HepG2 (cell line): ENCODE measurements around the gene BRCA1. TPM values are rescaled to one million over a fixed set of nuclear protein-coding genes. Genes with fewer than 3 reads are reported as not detected.

Source experiments
- GATAD1 ChIP-seq: IDR thresholded peaks from 2 replicates; pipeline ENCODE4 v1.6.1; 2016; ENCODE audit warnings: missing genetic modification reagents, missing compliant biosample characterization
- HHEX ChIP-seq: IDR thresholded peaks from 2 replicates; pipeline ENCODE4 v1.6.1; 2016; ENCODE audit warnings: control low read depth
- ISX ChIP-seq: sonication (generic); formaldehyde crosslinking; conservative IDR thresholded peaks from 2 replicates; pipeline ENCODE4 v1.5.0; 2020; ENCODE audit warnings: missing genetic modification reagents
- MIER3 ChIP-seq: IDR thresholded peaks from 2 replicates; pipeline ENCODE4 v1.6.1; 2016; ENCODE audit warnings: missing compliant biosample characterization, borderline replicate concordance
- MYNN ChIP-seq: sonication (generic); formaldehyde crosslinking; IDR thresholded peaks from 2 replicates; pipeline ENCODE4 v1.4.0; 2020; ENCODE audit warnings: mild to moderate bottlenecking, low read depth, missing genetic modification reagents
- NR2F2 ChIP-seq: IDR thresholded peaks from 2 replicates; pipeline ENCODE4 v1.6.1; 2012; ENCODE audit warnings: low read depth, inconsistent platforms, borderline replicate concordance
- POLR2G ChIP-seq: fragments of 200-400 bp; formaldehyde crosslinking; IDR thresholded peaks from 2 replicates; pipeline ENCODE4 v1.6.1; 2018; ENCODE audit warnings: mild to moderate bottlenecking, low read depth, low read length, moderate library complexity
- SETDB1 ChIP-seq: sonication (generic); formaldehyde crosslinking; IDR thresholded peaks from 2 replicates; pipeline ENCODE4 v1.5.1; 2020; ENCODE audit warnings: missing genetic modification reagents, mild to moderate bottlenecking, borderline replicate concordance
- SMARCE1 ChIP-seq: fragments of 450-650 bp; IDR thresholded peaks from 2 replicates; pipeline ENCODE4 v1.6.1; 2017; ENCODE audit warnings: borderline replicate concordance
- TAF1 ChIP-seq: sonication (generic); formaldehyde crosslinking; IDR thresholded peaks from 2 replicates; pipeline ENCODE4 v1.4.0; 2020; ENCODE audit warnings: missing genetic modification reagents
- TEAD2 ChIP-seq: sonication (generic); formaldehyde crosslinking; IDR thresholded peaks from 2 replicates; pipeline ENCODE4 v1.9.0; 2021; ENCODE audit warnings: missing genetic modification reagents
- YEATS4 ChIP-seq: sonication (generic); formaldehyde crosslinking; IDR thresholded peaks from 2 replicates; pipeline ENCODE4 v1.4.0; 2020; ENCODE audit warnings: missing genetic modification reagents, borderline replicate concordance
- ZFP1 ChIP-seq: IDR thresholded peaks from 2 replicates; pipeline ENCODE4 v1.6.1; 2016
- ZNF33B ChIP-seq: sonication (generic); formaldehyde crosslinking; IDR thresholded peaks from 2 replicates; pipeline ENCODE4 v1.5.1; 2020; ENCODE audit warnings: mild to moderate bottlenecking, missing genetic modification reagents
- ZNF350 ChIP-seq: sonication (generic); formaldehyde crosslinking; IDR thresholded peaks from 2 replicates; pipeline ENCODE4 v1.4.0; 2020; ENCODE audit warnings: mild to moderate bottlenecking, low read depth, missing genetic modification reagents, borderline replicate concordance
- ZNF430 ChIP-seq: sonication (generic); formaldehyde crosslinking; IDR thresholded peaks from 2 replicates; pipeline ENCODE4 v1.9.0; 2021; ENCODE audit warnings: mild to moderate bottlenecking, missing genetic modification reagents
- ZNF441 ChIP-seq: sonication (generic); formaldehyde crosslinking; IDR thresholded peaks from 2 replicates; pipeline ENCODE4 v1.7.0; 2021; ENCODE audit warnings: missing genetic modification reagents, borderline replicate concordance
- ZNF556 ChIP-seq: sonication (generic); formaldehyde crosslinking; IDR thresholded peaks from 2 replicates; pipeline ENCODE4 v1.4.0; 2020; ENCODE audit warnings: mild to moderate bottlenecking, missing genetic modification reagents, borderline replicate concordance
- ZNF589 ChIP-seq: sonication (generic); formaldehyde crosslinking; conservative IDR thresholded peaks from 2 replicates; pipeline ENCODE4 v1.8.0; 2022; ENCODE audit warnings: mild to moderate bottlenecking, moderate library complexity, missing genetic modification reagents
- ZNF652 ChIP-seq: IDR thresholded peaks from 2 replicates; pipeline ENCODE4 v1.6.1; 2016; ENCODE audit warnings: low read depth, borderline replicate concordance
- polyA plus RNA-seq, 8 experiments: library from polyadenylated mRNA; depleted of rRNA in 3 of 8; stranded (reverse) in 7 of 8; unstranded in 1 of 8; fragments of >200 nt; fragmentation: Illumina TruSeq in 4 of 8; extraction: Trizol in 4 of 8; gene quantifications; 2 replicates each; pipeline versions ENCODE4 v1.2.1 to v1.2.3, GENCODE V29; 2011 to 2016; ENCODE audit warnings: low read depth in 4 of 8, missing spikeins in 1 of 8, mixed read lengths in 1 of 8; ENCODE audit not compliant: insufficient read depth in 1 of 8
- total RNA-seq, 5 experiments: library from RNA; depleted of rRNA; stranded (reverse); fragments of >200 nt; fragmentation: Illumina TruSeq; extraction: Trizol; gene quantifications; 2 replicates each; pipeline ENCODE4 v1.2.3, GENCODE V29; 2016; ENCODE audit warnings: low read depth in 1 of 5
- TF ChIP-seq, protein P1 (sequence below): sonication (generic); formaldehyde crosslinking; IDR thresholded peaks from 2 replicates; pipeline ENCODE4 v1.8.1; 2023; ENCODE audit warnings: mild to moderate bottlenecking, inconsistent platforms, moderate library complexity, missing genetic modification reagents, borderline replicate concordance
- TF ChIP-seq, protein P2 (sequence below): sonication (generic); formaldehyde crosslinking; IDR thresholded peaks from 2 replicates; pipeline ENCODE4 v1.8.1; 2023; ENCODE audit warnings: mild to moderate bottlenecking, moderate library complexity, missing genetic modification reagents
- TF ChIP-seq, protein P3 (sequence below): IDR thresholded peaks from 2 replicates; pipeline ENCODE4 v1.6.1; 2016
- TF ChIP-seq, protein P4 (sequence below): sonication (generic); formaldehyde crosslinking; IDR thresholded peaks from 2 replicates; pipeline ENCODE4 v1.5.0; 2020; ENCODE audit warnings: mild to moderate bottlenecking, missing genetic modification reagents
- TF ChIP-seq, protein P5 (sequence below): sonication (generic); formaldehyde crosslinking; conservative IDR thresholded peaks from 2 replicates; pipeline ENCODE4 v1.8.1; 2023; ENCODE audit warnings: missing genetic modification reagents

Gene BRCA1
- total and polyA plus RNA-seq, 2 of the 13 experiments (the other 11 are each of a cell fraction or from before 2014, with no cell fraction given): 13.3 to 37.5 TPM

DNA sequence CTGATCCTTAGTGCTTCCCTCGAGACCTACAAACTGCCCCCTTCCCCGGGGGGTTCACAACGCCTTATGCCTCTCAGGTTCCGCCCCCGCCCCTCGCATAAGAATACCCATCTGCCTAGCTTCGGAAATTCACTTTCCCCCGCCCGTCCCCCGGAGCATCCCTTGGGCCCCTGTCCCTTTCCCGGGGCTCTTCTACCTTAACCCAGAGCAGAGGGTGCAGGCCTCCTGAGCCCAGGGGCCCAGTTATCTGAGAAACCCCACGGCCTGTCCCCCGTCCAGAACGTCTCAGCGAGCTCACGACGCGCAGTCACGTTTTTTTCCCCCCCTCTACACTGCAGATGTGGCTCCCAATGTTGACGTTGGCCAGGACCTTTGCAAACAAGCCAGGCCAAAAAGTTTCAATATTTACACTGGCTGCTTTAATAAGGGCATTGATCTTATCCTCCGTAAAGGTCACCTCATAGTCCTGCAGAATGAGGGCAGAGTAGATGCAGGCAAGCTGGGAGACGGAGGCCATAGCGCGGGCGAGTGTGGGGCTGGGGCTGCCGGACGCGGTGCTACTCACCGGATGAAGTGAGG is 44.5 kb upstream of the BRCA1 start (continued):
- TF ChIP-seq, protein P1, sequence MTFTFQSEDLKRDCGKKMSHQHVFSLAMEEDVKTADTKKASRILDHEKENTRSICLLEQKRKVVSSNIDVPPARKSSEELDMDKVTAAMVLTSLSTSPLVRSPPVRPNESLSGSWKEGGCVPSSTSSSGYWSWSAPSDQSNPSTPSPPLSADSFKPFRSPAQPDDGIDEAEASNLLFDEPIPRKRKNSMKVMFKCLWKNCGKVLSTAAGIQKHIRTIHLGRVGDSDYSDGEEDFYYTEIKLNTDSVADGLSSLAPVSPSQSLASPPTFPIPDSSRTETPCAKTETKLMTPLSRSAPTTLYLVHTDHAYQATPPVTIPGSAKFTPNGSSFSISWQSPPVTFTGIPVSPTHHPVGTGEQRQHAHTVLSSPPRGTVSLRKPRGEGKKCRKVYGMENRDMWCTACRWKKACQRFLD (CRISPR knock-in tag): no peak; the same call in 1 of the 2 replicates
- TF ChIP-seq ZNF33B: no peak; the same call in 1 of the 2 replicates
- no peak for TF ChIP-seq ZNF652 (CRISPR knock-in tag)
- TF ChIP-seq HHEX (CRISPR knock-in tag): peak; percentile 95
- TF ChIP-seq ZNF589 (CRISPR knock-in tag): no peak
- TF ChIP-seq YEATS4: peak; percentile 63; the same call in 1 of the 2 replicates
- TF ChIP-seq, protein P2, sequence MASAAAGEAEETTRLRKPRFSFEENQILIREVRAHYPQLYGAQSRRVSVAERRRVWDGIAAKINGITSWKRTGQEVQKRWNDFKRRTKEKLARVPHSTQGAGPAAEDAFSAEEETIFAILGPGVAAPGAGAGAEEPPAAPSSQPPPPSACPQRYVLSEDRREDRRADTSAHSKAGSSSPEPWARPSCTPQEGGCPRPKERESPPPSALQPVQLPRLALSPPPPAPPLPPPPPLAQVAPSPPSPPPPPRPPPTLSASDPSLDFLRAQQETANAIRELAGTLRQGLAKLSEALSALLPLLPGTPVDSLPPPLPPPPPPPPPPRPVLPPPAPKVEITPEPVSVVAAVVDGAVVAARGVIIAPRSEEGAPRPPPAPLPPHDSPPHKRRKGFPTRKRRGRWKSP (CRISPR knock-in tag): peak; percentile 45
- TF ChIP-seq TEAD2 (CRISPR knock-in tag): no peak
- TF ChIP-seq POLR2G: peak; percentile 43
- TF ChIP-seq, protein P3, sequence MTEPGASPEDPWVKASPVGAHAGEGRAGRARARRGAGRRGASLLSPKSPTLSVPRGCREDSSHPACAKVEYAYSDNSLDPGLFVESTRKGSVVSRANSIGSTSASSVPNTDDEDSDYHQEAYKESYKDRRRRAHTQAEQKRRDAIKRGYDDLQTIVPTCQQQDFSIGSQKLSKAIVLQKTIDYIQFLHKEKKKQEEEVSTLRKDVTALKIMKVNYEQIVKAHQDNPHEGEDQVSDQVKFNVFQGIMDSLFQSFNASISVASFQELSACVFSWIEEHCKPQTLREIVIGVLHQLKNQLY: no peak
- TF ChIP-seq ZNF556 (CRISPR knock-in tag): peak; percentile 79; the same call in 1 of the 2 replicates
- TF ChIP-seq TAF1 (CRISPR knock-in tag): peak; percentile 24; the same call in 1 of the 2 replicates
- TF ChIP-seq ZFP1 (CRISPR knock-in tag): no peak
- TF ChIP-seq ZNF441 (CRISPR knock-in tag): 0 out of 2 replicates have a peak, but pooled peaks have one; percentile 58
- TF ChIP-seq, protein P4, sequence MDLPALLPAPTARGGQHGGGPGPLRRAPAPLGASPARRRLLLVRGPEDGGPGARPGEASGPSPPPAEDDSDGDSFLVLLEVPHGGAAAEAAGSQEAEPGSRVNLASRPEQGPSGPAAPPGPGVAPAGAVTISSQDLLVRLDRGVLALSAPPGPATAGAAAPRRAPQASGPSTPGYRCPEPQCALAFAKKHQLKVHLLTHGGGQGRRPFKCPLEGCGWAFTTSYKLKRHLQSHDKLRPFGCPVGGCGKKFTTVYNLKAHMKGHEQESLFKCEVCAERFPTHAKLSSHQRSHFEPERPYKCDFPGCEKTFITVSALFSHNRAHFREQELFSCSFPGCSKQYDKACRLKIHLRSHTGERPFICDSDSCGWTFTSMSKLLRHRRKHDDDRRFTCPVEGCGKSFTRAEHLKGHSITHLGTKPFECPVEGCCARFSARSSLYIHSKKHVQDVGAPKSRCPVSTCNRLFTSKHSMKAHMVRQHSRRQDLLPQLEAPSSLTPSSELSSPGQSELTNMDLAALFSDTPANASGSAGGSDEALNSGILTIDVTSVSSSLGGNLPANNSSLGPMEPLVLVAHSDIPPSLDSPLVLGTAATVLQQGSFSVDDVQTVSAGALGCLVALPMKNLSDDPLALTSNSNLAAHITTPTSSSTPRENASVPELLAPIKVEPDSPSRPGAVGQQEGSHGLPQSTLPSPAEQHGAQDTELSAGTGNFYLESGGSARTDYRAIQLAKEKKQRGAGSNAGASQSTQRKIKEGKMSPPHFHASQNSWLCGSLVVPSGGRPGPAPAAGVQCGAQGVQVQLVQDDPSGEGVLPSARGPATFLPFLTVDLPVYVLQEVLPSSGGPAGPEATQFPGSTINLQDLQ: no peak; the same call in 1 of the 2 replicates
- peak; percentile 91 for TF ChIP-seq ZNF350
- no peak for TF ChIP-seq ISX
- TF ChIP-seq, protein P5, sequence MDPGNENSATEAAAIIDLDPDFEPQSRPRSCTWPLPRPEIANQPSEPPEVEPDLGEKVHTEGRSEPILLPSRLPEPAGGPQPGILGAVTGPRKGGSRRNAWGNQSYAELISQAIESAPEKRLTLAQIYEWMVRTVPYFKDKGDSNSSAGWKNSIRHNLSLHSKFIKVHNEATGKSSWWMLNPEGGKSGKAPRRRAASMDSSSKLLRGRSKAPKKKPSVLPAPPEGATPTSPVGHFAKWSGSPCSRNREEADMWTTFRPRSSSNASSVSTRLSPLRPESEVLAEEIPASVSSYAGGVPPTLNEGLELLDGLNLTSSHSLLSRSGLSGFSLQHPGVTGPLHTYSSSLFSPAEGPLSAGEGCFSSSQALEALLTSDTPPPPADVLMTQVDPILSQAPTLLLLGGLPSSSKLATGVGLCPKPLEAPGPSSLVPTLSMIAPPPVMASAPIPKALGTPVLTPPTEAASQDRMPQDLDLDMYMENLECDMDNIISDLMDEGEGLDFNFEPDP: 0 out of 2 replicates have a peak, but pooled peaks have one; percentile 42
- TF ChIP-seq SETDB1 (CRISPR knock-in tag): no peak
- TF ChIP-seq SMARCE1: no peak
- no peak for TF ChIP-seq MYNN (CRISPR knock-in tag)
- no peak for TF ChIP-seq GATAD1 (CRISPR knock-in tag)
- TF ChIP-seq MIER3 (CRISPR knock-in tag): no peak
- peak; percentile 87 for TF ChIP-seq ZNF430 (CRISPR knock-in tag)
- TF ChIP-seq NR2F2: peak; percentile 93
